ENCODE measurements around the gene DHRS4. TPM values are rescaled to one million over a fixed set of nuclear protein-coding genes. Genes with fewer than 3 reads are reported as not detected.
A peak's percentile ranks its signal among the peaks of the same experiment; 100 is the strongest.
"Not testable (repeated sequence)": the region's sequence is repeated elsewhere in the genome, so short reads cannot be mapped to it uniquely, and the experiment has no call there.

The DHRS4 gene
- total RNA-seq, 1 donor from 2014 or later = 36.4 TPM

DNA sequence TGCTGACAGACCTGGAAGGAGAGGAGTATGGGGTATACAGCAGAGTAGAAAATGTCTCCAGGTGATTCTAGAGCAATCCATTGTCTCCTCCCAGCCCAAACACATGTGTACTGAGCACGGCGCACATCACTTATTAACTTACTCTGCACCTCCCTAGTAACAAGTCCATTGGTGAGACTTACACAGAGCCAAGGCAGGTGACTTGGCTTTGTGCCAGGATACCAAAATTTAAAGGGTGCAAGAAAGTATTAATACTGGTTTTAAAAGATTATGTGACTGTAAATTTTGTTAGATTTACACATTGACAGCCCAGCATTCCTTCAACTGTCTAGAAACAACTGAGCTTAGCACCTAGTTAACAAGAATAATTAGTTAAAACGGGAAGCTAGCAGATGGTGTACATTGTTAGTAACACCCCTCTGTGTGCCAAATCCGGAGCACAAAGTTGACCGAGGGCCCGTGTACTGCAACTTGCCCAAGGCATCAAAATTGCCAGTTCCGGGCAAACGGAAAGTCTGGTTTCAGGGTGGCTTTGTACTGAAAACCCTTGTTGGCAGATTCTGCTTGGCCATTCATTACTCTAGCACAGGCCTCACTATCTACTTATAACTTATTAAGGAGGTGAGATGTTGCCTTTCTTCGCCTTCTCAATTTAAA lies 4.5 kb downstream of the DHRS4 start:
- not testable (repeated sequence) for DNase-seq (ENCODE audit: low read depth); H3K36me3 ChIP-seq (ENCODE audit: control insufficient read depth, insufficient read depth, low read length); H3K4me3 ChIP-seq (ENCODE audit: low read depth, low read length); H3K27me3 ChIP-seq (ENCODE audit: control insufficient read depth, insufficient read depth, low read length)

DNA sequence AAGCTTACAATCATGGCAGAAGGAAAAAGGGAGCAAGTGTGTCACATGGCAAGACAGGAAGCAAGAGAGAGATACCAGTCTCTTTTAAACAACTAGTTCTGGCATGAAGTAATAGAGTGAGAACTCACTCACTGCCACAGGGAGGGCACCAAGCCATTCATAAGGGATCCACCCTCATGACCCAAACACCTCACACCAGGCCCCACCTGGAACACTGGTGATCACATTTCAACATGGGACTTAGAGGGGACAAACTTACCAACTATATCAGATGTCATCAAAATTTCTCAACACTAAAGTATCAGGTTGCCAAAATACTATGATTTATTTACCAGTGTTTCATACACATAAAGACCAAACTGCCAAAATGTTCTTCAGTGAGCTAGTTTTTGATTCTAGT lies 7.3 kb downstream of the DHRS4 start:
- H3K27me3 ChIP-seq (ENCODE audit: control insufficient read depth, insufficient read depth, low read length); H3K4me3 ChIP-seq (ENCODE audit: low read depth, low read length); H3K36me3 ChIP-seq (ENCODE audit: control insufficient read depth, insufficient read depth, low read length); DNase-seq (ENCODE audit: low read depth): not testable (repeated sequence)

DNA sequence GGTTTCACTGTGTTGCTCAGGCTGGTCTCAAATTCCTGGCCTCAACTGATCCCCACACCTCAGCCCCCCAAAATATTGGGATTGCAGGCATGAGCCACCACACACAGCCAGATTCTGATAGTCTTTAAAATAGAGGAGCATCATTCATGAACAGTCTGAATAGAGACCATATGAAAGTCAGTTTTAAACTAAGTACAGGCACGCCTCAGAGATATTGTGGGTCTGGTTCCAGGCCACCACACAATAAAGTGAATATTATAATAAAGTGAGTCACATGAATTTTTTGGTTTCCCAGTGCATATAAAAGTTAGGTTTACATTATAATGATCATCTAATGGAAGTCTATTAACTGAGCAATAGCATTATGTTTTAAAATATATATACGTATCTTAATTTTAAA lies 8.1 kb downstream of the DHRS4 start:
- not testable (repeated sequence) for H3K36me3 ChIP-seq (ENCODE audit: control insufficient read depth, insufficient read depth, low read length); DNase-seq (ENCODE audit: low read depth); H3K27me3 ChIP-seq (ENCODE audit: control insufficient read depth, insufficient read depth, low read length); H3K4me3 ChIP-seq (ENCODE audit: low read depth, low read length)

DNA sequence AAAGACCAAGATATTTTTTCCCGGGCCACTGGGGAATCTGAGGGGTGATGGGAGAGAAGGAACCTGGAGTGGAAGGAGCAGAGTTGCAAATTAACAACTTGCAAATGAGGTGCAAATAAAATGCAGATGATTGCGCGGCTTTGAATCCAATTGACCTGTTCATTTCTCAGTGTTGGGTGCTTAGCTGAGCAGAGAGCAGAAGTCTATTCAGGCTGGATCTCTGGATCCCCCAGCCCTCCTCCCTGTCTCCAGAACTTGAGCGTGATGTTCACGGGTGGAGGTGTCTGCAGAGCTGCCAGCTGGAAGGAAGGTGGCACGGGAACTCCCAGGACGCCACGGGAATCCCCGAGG lies 15.5 kb downstream of the DHRS4 start:
- DNase-seq (ENCODE audit: low read depth); H3K36me3 ChIP-seq (ENCODE audit: control insufficient read depth, insufficient read depth, low read length); H3K27me3 ChIP-seq (ENCODE audit: control insufficient read depth, insufficient read depth, low read length): not testable (repeated sequence)
- peak overlapping the region; percentile 12 for H3K4me3 ChIP-seq (ENCODE audit: low read depth, low read length)

DNA sequence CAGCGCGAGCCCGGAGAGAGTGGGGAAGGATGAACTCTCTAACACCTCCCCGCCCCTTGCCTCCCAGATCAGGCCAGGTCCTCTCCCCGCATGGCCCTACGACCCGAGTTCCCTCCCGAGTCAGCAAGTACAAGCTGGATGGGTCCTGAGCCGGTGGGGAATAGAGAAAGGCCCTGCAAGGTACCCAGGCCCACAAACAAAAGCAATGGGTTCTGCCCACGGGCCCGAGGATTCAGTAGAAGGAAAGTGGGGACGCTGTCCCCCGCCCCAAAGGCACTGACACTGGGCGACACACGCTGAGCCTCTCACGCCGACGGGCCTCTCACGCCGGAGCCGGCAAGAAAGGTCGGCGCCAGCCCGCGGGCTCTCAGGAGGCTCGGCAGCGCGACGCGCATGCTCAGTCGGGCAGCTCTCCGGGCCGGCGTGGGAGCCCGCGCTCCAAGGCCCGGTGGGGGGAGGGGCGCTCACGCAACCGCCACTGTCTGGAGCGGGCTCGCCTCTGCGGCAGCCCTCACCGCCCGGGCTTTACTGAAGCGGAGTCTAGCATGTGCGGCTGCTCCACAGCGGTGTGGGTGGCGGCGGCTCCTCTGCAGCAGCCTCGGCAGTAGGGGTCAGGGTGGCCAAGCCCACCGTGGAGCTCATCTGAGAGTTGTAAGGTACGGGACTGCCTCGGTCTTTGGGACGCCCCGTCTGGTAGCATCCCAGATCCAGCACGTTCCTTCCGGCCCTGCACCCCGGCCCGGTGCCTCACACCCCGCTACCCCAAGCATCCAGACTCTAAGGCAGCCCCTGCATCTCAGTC lies 16.1 kb downstream of the DHRS4 start:
- not testable (repeated sequence) for DNase-seq (ENCODE audit: low read depth); H3K36me3 ChIP-seq (ENCODE audit: control insufficient read depth, insufficient read depth, low read length); H3K27me3 ChIP-seq (ENCODE audit: control insufficient read depth, insufficient read depth, low read length)
- H3K4me3 ChIP-seq (ENCODE audit: low read depth, low read length) = peak overlapping the region; percentile 15

DNA sequence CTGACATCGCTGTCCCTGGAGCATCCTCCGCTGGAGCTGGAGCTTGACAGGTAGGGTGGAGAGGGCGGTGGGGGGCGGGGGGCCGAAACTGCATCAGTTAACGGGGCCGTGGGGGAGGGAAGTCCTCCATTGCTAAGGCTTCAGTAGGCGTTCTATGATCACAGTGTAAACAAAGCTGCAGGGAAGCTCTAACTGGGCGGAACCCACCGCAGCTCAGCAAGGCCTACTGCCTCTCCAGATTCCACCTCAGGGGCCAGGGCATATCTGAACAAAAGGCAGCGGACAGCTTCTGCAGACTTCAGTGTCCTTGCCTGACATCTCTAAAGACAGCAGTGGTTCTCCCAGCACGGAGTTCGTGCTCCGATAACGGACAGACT lies 16.7 kb downstream of the DHRS4 start:
- not testable (repeated sequence) for H3K27me3 ChIP-seq (ENCODE audit: control insufficient read depth, insufficient read depth, low read length); DNase-seq (ENCODE audit: low read depth); H3K4me3 ChIP-seq (ENCODE audit: low read depth, low read length); H3K36me3 ChIP-seq (ENCODE audit: control insufficient read depth, insufficient read depth, low read length)

DNA sequence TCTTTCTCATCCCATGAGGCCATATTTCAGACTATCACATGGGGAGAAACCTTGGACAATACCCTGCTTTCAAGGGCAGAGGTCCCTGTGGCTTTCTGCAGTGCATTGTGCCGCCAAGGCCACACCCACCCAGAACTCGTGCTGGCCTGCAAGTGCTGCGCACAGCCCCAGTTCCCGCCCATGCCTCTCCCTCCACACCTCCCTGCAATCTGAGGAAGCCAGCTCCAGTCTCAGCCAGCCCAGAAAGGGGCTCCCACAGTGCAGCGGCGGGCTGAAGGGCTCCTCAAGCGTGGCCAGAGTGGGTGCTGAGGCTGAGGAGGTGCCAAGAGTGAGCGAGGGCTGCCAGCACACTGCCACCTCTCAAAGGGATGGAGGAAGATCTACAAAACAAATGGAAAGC lies 19.6 kb downstream of the DHRS4 start:
- H3K4me3 ChIP-seq (ENCODE audit: low read depth, low read length) = not testable (repeated sequence)

DNA sequence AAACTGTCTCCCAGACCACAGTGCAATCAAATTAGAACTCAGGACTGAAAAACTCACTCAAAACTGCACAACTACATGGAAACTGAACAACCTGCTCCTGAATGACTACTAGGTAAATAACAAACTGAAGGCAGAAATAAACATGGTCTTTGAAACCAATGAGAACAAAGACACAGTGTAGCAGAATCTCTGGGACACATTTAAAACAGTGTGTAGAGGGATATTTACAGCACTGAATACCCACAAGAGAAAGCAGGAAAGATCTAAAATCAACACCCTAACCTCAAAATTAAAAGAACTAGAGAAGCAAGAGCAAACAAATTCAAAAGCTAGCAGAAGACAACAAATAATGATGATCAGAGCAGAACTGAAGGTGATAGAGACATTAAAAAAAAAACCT lies 20.5 kb downstream of the DHRS4 start:
- H3K27me3 ChIP-seq (ENCODE audit: control insufficient read depth, insufficient read depth, low read length); H3K4me3 ChIP-seq (ENCODE audit: low read depth, low read length); DNase-seq (ENCODE audit: low read depth); H3K36me3 ChIP-seq (ENCODE audit: control insufficient read depth, insufficient read depth, low read length): not testable (repeated sequence)

More for the DNA sequence above, 19.6 kb downstream of the DHRS4 start:
- not testable (repeated sequence) for DNase-seq (ENCODE audit: low read depth); H3K27me3 ChIP-seq (ENCODE audit: control insufficient read depth, insufficient read depth, low read length); H3K36me3 ChIP-seq (ENCODE audit: control insufficient read depth, insufficient read depth, low read length)

DNA sequence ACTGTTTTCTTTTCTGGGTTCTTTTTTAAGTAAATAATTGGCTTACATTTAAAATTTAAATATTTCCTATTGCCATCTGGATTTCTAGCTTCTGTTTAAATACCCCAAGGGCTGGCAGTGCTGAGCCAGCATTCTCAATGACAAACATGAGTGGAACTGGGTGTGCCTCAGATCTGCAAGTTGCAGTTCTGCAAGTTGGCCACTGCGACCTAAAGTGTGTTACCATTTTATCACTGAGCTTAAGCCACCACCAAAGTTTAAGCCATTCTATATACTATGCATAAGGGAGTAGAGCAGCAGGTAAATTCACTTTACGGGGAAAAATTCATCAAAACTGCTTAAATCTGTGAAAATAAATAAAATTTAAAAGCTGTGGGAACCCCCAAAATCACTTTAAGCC lies 23.6 kb downstream of the DHRS4 start:
- not testable (repeated sequence) for H3K27me3 ChIP-seq (ENCODE audit: control insufficient read depth, insufficient read depth, low read length); H3K36me3 ChIP-seq (ENCODE audit: control insufficient read depth, insufficient read depth, low read length); DNase-seq (ENCODE audit: low read depth); H3K4me3 ChIP-seq (ENCODE audit: low read depth, low read length)

DNA sequence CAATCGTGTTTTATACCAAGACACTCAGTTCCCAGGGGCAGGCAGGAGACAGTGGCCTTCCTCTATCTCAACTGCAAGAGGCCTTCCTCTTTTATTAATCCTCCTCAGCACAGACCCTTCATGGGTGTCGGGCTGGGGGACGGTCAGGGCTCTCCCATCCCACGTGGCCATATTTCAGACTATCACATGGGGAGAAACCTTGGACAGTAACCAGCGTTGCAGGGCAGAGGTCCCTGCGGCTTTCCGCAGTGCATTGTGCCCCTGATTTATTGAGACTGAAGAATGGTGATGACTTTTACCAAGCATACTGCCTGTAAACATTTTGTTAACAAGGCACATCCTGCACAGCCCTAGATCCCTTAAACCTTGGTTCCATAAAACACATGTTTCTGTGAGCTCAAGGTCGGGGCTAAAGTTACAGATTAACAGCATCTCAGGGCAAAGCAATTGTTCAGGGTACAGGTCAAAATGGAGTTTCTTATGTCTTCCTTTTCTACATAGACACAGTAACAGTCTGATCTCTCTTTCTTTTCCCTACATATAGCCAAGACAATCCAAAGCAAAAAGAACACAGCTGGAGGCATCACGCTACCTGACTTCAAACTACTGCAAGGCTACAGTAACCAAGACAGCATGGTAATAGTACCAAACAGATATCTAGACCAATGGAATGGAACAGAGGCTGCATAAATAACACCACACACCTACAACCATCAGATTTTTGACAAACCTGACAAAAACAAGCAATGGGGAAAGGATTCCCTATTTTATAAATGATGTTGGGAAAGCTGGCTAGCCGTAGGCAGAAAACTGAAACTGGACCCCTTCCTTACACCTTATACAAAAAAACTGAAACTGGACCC lies 28.6 kb downstream of the DHRS4 start:
- DNase-seq (ENCODE audit: low read depth); H3K4me3 ChIP-seq (ENCODE audit: low read depth, low read length); H3K36me3 ChIP-seq (ENCODE audit: control insufficient read depth, insufficient read depth, low read length); H3K27me3 ChIP-seq (ENCODE audit: control insufficient read depth, insufficient read depth, low read length): not testable (repeated sequence)

Measured in kidney epithelial cell (primary cell).